B cell (primary cell): ENCODE data around the gene LPXN. TPM values are rescaled to one million over a fixed set of nuclear protein-coding genes. Genes with fewer than 3 reads are reported as not detected.

Experiments
- ATAC-seq: fragments of 200-7000 bp; cut with Tn5 transposase; one replicate; pipeline ENCODE4 v1.10.0; 2021; ENCODE audit warnings: low read depth, mild to moderate bottlenecking, moderate number of reproducible peaks, moderate library complexity
- CTCF ChIA-PET: fragments of 350-600 bp; sonication (Branson Sonifier 250); formaldehyde crosslinking; loops from one replicate; lab custom pipeline; 2021; ENCODE audit warnings: antibody characterized with exemption, inconsistent platforms; lab: Charles Lee
- POLR2A ChIA-PET: fragments of 350-600 bp; sonication (Branson Sonifier 250); formaldehyde crosslinking; loops from one replicate; lab custom pipeline; 2021; ENCODE audit warnings: antibody characterized with exemption; lab: Charles Lee
- DNase-seq: peaks from one replicate; pipeline ENCODE4 v3.0.0; 2013
- H2AFZ ChIP-seq: 2 replicates; pipeline ENCODE4 v1.6.1; 2012; ENCODE audit warnings: mild to moderate bottlenecking, low read depth, low read length; ENCODE audit not compliant: insufficient read depth, poor library complexity, severe bottlenecking
- H3K27ac ChIP-seq, 2 donors: 1 replicate in 1 of 2; 2 replicates in 1 of 2; pipeline ENCODE4 v1.5.1; 2012 to 2013; ENCODE audit warnings: low read length in 2 of 2, mild to moderate bottlenecking in 2 of 2, moderate library complexity in 1 of 2
- H3K27me3 ChIP-seq, 4 experiments: fragments of 200-600 bp in 1 of 4; sonication (generic) in 1 of 4; replicated peaks in 1 of 4; 1 replicate in 2 of 4; 2 replicates in 2 of 4; pipeline versions ENCODE4 v1.6.1 to v1.7.0; 2013 to 2016; ENCODE audit warnings: low read length in 3 of 4, mild to moderate bottlenecking in 2 of 4, mixed read lengths in 1 of 4, moderate library complexity in 1 of 4; ENCODE audit not compliant: insufficient read depth in 4 of 4, control insufficient read depth in 3 of 4; ENCODE audit errors: control extremely low read depth in 1 of 4
- H3K36me3 ChIP-seq, 2 experiments: replicated peaks in 1 of 2; 1 replicate in 1 of 2; 2 replicates in 1 of 2; pipeline versions ENCODE4 v1.6.1 to v1.7.1; 2013; ENCODE audit warnings: low read length in 1 of 2; ENCODE audit not compliant: insufficient read depth in 2 of 2, control insufficient read depth in 1 of 2; ENCODE audit errors: control extremely low read depth in 1 of 2, extremely low read depth in 1 of 2
- H3K4me1 ChIP-seq, 2 donors: fragments of 200-600 bp in 1 of 2; sonication (generic) in 1 of 2; 1 replicate in 1 of 2; 2 replicates in 1 of 2; pipeline versions ENCODE4 v1.5.1 to v1.6.1; 2013 to 2017; ENCODE audit warnings: low read length in 2 of 2; ENCODE audit not compliant: control insufficient read depth in 2 of 2, insufficient read depth in 2 of 2
- H3K4me2 ChIP-seq: replicated peaks from 2 replicates; pipeline ENCODE3; 2012; ENCODE audit warnings: mild to moderate bottlenecking, low read depth, low read length; ENCODE audit not compliant: poor library complexity, severe bottlenecking
- H3K4me3 ChIP-seq, 5 experiments: fragments of 200-600 bp in 1 of 5; sonication (generic) in 1 of 5; 1 replicate in 3 of 5; 2 replicates in 2 of 5; pipeline versions ENCODE4 v1.5.1 to v1.7.0; 2011 to 2016; ENCODE audit warnings: low read length in 4 of 5, mild to moderate bottlenecking in 4 of 5, low read depth in 2 of 5, control low read depth in 1 of 5, moderate library complexity in 1 of 5; ENCODE audit not compliant: insufficient read depth in 1 of 5; ENCODE audit errors: control extremely low read depth in 1 of 5, extremely low read depth in 1 of 5
- H3K79me2 ChIP-seq: fragments of 200-600 bp; sonication (generic); one replicate; pipeline ENCODE4 v1.6.0; 2016; ENCODE audit warnings: low read length; ENCODE audit not compliant: control insufficient read depth, insufficient read depth
- H3K9ac ChIP-seq: fragments of 200-600 bp; sonication (generic); 2 replicates; pipeline ENCODE4 v1.6.1; 2017; ENCODE audit warnings: mild to moderate bottlenecking, low read length, moderate library complexity
- H3K9me3 ChIP-seq, 3 donors: one replicate each; pipeline versions ENCODE4 v1.6.1 to v1.7.1; 2013; ENCODE audit warnings: low read length in 2 of 3; ENCODE audit not compliant: control insufficient read depth in 2 of 3, insufficient read depth in 1 of 3; ENCODE audit errors: control extremely low read depth in 1 of 3
- H4K20me1 ChIP-seq: 2 replicates; pipeline ENCODE4 v1.6.0; 2012; ENCODE audit warnings: mild to moderate bottlenecking, low read length; ENCODE audit not compliant: insufficient read depth, control insufficient read depth, poor library complexity, severe bottlenecking
- H3K27ac Mint-ChIP-seq: one replicate; pipeline ENCODE4 v1.8.0; 2021; ENCODE audit warnings: mixed read lengths
- H3K27me3 Mint-ChIP-seq: one replicate; pipeline ENCODE4 v1.8.0; 2021; ENCODE audit warnings: mixed read lengths
- H3K4me1 Mint-ChIP-seq: one replicate; pipeline ENCODE4 v1.8.0; 2021; ENCODE audit warnings: mixed read lengths
- H3K4me3 Mint-ChIP-seq: one replicate; pipeline ENCODE4 v1.8.0; 2021; ENCODE audit warnings: mixed read lengths
- H3K9me3 Mint-ChIP-seq: one replicate; pipeline ENCODE4 v1.8.0; 2022; ENCODE audit warnings: mixed read lengths; ENCODE audit not compliant: insufficient read depth
- CTCF ChIP-seq: fragments of 200-600 bp; IDR thresholded peaks from one replicate; pipeline ENCODE4 v1.8.0; 2022; ENCODE audit warnings: antibody characterized with exemption, mild to moderate bottlenecking
- EZH2 ChIP-seq: IDR thresholded peaks from 2 replicates; pipeline ENCODE4 v1.6.1; 2012; ENCODE audit warnings: borderline replicate concordance, low read depth, mild to moderate bottlenecking, moderate library complexity, low read length; ENCODE audit not compliant: insufficient read depth, poor library complexity, severe bottlenecking
- WGBS: methylation state at CpG from one replicate; pipeline ENCODE4 v1.1.5; 2013; ENCODE audit warnings: missing lambda C conversion rate; ENCODE audit not compliant: insufficient coverage; 5-methylcytosine and 5-hydroxymethylcytosine counted together
- intact Hi-C: fragments of 100-400 bp; cut with micrococcal nuclease; formaldehyde crosslinking; loops from one replicate; pipeline ENCODE4 v1.10.0; 2022
- polyA plus RNA-seq: library from polyadenylated mRNA; depleted of rRNA; stranded (reverse); fragments of >200 nt; gene quantifications from 2 replicates; pipeline ENCODE4 v1.2.3, GENCODE V29; 2012
- total RNA-seq, 2 donors: library from RNA; stranded (reverse); fragments of 120-200 nt in 1 of 2; gene quantifications; 1 replicate in 1 of 2; 2 replicates in 1 of 2; pipeline versions ENCODE4 v1.2.3 to v1.2.4, GENCODE V29; 2013 to 2022

The LPXN gene
- total and polyA plus RNA-seq, 2 donors (not counting 1 experiment from before 2014, with no cell fraction given): 59.2 to 209 TPM

- intact Hi-C loops: loop anchor here (1.0 to 10.0 kb wide), 8 partner anchors 481 to 1047 kb away; partner anchors contain the start of genes CLP1, FAM111A, MPEG1 and TIMM10
- Histone ChIP-seq H3K9me3 (no peaks in the 10 kb centered on the region), H3K9ac (peak overlapping the region; percentile 100), H3K27ac (peak overlapping the region; percentile 100), H4K20me1 (no peaks in the 10 kb centered on the region), H3K27me3 (no peaks in the 10 kb centered on the region), H3K79me2 (peaks cover 68% of the 10 kb centered on the region), H3K4me3 (peak overlapping the region; percentile 91 to 100 (median 99)), H3K4me2 (peak overlapping the region; percentile 79), H3K4me1 (peaks cover 60 to 65% of the 10 kb centered on the region in 2 donors), H3K36me3 (no peaks in the 10 kb centered on the region), H2AFZ (peak overlapping the region; percentile 31)
- H3K27ac Mint-ChIP-seq: peak overlapping the region; percentile 100
- TF ChIP-seq CTCF (no peak), EZH2 (no peak)
- POLR2A ChIA-PET: interaction anchor here (0.6 to 1.8 kb wide), 2 partner anchors 69 to 483 kb away, joined by 3 to 4 read pairs; no protein-coding TSS in a partner anchor
- DNase-seq: peak; percentile 98
- H3K9me3 Mint-ChIP-seq: no peaks in the 10 kb centered on the region
- no peaks in the 10 kb centered on the region for H3K27me3 Mint-ChIP-seq
- ATAC-seq: peak; percentile 24
- under 1% methylated on average over 26 of the region's 33 CpGs for WGBS
- CTCF ChIA-PET: interaction anchor here (1.0 to 8.7 kb wide), 6 partner anchors 10 to 1010 kb away, joined by 3 to 102 read pairs (median 11); partner anchors contain the start of gene UBE2L6
- peaks cover 70% of the 10 kb centered on the region for H3K4me1 Mint-ChIP-seq
- peak overlapping the region; percentile 97 for H3K4me3 Mint-ChIP-seq
Observed at GRCh38 chr11:58578136-58578634, 2.5 kb upstream of the LPXN start.
